ENCODE results near the gene SPC24.

SPC24 gene

DNA sequence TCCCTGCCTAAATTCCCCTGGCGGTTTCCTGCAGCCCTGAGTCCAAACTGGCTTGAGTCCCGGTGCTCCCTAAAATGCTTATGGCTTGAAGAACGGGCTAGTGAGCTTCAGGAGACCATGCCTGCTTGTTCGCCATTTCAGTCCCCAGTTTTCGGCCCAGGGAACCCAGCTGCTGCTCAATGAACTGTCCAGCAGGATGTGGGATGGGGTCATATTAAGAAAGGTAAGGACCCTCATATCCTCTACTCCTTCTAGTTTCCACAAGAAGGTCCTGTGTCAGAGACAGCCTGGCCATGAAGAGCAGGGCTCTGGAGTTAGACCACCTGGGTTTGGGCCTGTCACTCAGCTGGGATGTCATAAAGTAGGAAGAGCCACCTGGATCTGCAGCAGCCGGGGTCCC, 17.0 kb upstream of the SPC24 start:
- no peak for DNase-seq (ENCODE audit: low read depth)
- H3K4me3 ChIP-seq (ENCODE audit: control insufficient read depth, low read depth, low read length), result no peak overlapping the region
- TF ChIP-seq, protein P1, sequence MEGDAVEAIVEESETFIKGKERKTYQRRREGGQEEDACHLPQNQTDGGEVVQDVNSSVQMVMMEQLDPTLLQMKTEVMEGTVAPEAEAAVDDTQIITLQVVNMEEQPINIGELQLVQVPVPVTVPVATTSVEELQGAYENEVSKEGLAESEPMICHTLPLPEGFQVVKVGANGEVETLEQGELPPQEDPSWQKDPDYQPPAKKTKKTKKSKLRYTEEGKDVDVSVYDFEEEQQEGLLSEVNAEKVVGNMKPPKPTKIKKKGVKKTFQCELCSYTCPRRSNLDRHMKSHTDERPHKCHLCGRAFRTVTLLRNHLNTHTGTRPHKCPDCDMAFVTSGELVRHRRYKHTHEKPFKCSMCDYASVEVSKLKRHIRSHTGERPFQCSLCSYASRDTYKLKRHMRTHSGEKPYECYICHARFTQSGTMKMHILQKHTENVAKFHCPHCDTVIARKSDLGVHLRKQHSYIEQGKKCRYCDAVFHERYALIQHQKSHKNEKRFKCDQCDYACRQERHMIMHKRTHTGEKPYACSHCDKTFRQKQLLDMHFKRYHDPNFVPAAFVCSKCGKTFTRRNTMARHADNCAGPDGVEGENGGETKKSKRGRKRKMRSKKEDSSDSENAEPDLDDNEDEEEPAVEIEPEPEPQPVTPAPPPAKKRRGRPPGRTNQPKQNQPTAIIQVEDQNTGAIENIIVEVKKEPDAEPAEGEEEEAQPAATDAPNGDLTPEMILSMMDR (IDR thresholded peaks at IDR 0.05; ENCODE audit: control insufficient read depth, insufficient read depth, low read depth, low read length, missing control alignments), result no peak

DNA sequence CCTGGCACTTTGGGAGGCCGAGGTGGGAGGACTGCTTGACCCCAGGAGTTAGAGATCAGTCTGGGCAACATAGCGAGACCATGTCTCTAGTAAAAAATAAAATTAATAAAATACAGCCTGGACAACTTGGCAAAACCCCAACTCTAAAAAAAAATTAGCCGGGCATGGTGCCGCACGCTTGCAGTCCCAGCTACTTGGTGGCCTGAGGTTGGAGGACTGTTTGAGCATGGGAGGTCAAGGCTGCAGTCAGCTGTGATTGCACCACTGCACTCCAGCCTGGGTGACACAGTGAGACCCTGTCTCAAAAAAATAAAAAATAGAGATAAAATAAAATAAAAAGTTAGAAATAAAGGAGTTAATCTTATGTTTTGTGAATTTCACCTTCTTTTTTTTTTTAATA, 15.6 kb upstream of the SPC24 start:
- no peak for DNase-seq (ENCODE audit: low read depth)
- TF ChIP-seq, protein P1 (IDR thresholded peaks at IDR 0.05; ENCODE audit: control insufficient read depth, insufficient read depth, low read depth, low read length, missing control alignments), result no peak
- H3K4me3 ChIP-seq (ENCODE audit: control insufficient read depth, low read depth, low read length), result no peak overlapping the region

DNA sequence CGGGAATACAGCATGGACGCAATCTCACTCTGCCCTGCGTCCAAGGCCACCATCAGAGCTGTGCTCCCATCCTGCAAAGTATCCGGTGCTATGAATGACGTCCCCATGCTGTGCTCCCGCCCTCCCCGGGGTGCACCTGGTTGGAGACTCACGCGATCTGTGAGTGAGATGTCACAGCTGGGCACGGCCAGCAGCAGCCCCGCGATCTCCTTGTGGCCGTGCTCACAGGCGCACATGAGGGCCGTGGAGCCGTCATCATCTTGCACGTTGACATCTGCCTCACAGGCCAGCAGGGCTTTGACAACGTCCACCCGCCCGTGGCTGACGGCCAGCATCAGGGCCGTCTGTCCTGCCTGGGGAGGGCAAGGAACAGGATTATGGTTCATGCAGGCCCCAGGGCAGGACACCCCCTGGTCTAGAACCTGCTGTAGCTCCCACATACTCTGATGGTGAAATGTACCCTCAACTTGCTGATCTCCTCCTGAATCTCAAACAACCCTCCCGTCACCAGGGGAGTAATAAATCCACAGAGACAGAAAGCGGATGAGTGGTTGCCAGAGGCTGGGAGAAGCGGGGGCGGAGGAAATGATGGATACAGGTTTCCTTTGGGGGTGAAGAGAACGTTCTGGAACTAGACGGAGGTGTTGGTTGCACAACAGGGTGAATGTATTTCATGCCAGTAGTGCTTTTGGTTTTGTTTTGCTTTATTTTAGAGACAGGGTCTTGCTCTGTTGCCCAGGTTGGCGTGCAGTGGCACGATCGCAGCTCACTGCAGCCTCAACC, 14.5 kb upstream of the SPC24 start:
- no peak for DNase-seq (ENCODE audit: low read depth)
- TF ChIP-seq, protein P1 (IDR thresholded peaks at IDR 0.05; ENCODE audit: control insufficient read depth, insufficient read depth, low read depth, low read length, missing control alignments), result no peak
- no peak overlapping the region for H3K4me3 ChIP-seq (ENCODE audit: control insufficient read depth, low read depth, low read length)

DNA sequence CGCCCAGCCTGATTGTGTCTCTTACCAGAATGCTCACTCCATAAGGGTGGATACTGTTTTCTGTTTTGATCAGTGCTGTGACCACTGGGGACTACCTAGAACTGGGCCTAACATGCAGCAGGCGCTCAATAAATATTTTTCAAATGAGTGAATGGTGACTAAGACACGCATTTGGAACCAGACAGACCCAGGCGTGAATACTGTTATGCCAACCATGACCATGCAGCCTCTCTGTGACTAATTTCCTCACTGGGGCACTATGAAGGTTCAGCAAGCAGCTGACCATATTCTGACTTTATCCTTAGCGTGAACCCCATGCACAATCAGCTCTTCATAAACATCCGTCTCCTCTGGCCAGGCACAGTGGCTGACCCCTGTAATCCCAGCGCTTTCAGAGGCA, 13.0 kb upstream of the SPC24 start:
- TF ChIP-seq, protein P1 (IDR thresholded peaks at IDR 0.05; ENCODE audit: control insufficient read depth, insufficient read depth, low read depth, low read length, missing control alignments), result no peak
- DNase-seq (ENCODE audit: low read depth), result peak; percentile 89

DNA sequence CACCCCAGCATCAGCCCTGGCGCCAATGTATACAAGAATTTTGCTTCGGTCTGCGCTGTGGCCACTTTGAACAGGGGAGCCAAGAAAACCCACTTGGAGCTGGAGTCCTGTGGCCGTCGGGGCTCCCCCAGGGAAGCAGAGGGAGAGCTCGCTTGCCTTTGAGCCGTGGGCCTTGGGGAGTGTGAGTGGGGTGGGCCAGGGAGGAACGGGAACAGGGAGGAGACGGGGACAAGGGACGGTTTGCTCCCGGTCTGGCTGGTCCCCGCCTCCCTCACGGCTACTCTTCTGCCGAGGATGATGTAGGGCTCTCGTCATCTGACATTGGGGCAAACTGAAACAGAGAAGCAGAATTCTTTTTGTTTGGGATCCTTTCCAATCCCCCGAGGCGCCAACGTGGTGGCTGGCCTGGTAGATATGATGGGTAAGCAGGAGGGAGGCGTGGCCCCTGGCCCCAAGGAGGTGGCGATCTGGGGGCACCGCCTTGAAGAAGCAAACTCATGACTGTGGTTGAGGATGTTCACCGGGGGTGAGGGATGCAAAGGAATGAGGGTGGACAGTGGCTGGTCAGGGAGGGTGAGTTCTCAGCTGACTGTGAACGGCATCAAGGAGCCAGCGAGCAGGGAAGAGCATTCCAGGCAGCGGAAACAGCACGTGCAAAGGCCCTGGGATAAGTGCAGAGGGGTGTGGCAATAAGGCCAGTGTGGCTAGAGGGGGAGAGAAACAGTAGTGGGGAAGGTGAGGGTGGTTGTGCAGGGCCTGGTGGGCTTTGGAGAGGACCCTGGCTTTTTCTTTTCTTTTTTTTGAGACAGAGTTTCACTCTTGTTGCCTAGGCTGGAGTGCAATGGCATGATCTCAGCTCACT, 10.9 kb upstream of the SPC24 start:
- H3K4me3 ChIP-seq (ENCODE audit: control insufficient read depth, low read depth, low read length), result peak overlapping the region; percentile 11; the same call in 1 of the 2 replicates
- TF ChIP-seq, protein P1 (IDR thresholded peaks at IDR 0.05; ENCODE audit: control insufficient read depth, insufficient read depth, low read depth, low read length, missing control alignments), result no peak
- peak; percentile 77 for DNase-seq (ENCODE audit: low read depth)

More for the DNA sequence above, 13.0 kb upstream of the SPC24 start:
- H3K4me3 ChIP-seq (ENCODE audit: control insufficient read depth, low read depth, low read length), result no peak overlapping the region

DNA sequence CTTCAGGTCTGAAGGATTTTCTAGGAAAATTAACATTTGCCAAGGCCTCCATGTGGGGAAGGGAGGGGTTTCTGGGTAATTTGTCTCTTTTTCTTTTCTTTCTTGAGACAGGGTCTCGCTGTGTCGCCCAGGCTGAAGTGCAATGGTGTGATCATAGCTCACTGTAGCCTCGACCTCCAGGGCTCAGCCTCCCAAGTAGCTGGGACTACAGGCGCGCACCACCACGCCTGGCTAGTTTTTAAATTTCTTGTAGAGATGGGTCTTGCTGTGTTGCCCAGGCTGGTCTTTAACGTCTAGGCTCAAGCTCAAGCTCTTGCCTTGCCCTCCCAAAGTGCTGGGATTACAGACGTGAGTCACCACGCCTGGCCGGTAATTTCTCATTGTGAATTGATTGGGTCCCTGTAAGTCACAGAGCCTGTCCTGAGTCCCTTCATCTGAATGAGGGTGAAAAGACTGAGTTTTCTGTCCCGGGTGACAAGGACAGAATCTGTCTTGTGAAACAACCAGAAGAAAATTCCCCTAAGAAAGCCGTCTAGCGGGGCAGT, 10.0 kb upstream of the SPC24 start:
- TF ChIP-seq, protein P1 (IDR thresholded peaks at IDR 0.05; ENCODE audit: control insufficient read depth, insufficient read depth, low read depth, low read length, missing control alignments), result no peak
- no peak for DNase-seq (ENCODE audit: low read depth)
- no peak overlapping the region for H3K4me3 ChIP-seq (ENCODE audit: control insufficient read depth, low read depth, low read length)

Measured in AG09309 (cell line).